Suppressor macrophage (primary cell): ENCODE results near the gene VPS13D.
A peak's percentile ranks its signal among the peaks of the same experiment; 100 is the strongest.
"Not testable (repeated sequence)": the region's sequence is repeated elsewhere in the genome, so short reads cannot be mapped to it uniquely, and the experiment has no call there.

Source experiments
- DNase-seq, 4 experiments: peaks; one replicate each; pipeline ENCODE4 v3.0.0-alpha.2; 2020 to 2022

VPS13D gene

DNA sequence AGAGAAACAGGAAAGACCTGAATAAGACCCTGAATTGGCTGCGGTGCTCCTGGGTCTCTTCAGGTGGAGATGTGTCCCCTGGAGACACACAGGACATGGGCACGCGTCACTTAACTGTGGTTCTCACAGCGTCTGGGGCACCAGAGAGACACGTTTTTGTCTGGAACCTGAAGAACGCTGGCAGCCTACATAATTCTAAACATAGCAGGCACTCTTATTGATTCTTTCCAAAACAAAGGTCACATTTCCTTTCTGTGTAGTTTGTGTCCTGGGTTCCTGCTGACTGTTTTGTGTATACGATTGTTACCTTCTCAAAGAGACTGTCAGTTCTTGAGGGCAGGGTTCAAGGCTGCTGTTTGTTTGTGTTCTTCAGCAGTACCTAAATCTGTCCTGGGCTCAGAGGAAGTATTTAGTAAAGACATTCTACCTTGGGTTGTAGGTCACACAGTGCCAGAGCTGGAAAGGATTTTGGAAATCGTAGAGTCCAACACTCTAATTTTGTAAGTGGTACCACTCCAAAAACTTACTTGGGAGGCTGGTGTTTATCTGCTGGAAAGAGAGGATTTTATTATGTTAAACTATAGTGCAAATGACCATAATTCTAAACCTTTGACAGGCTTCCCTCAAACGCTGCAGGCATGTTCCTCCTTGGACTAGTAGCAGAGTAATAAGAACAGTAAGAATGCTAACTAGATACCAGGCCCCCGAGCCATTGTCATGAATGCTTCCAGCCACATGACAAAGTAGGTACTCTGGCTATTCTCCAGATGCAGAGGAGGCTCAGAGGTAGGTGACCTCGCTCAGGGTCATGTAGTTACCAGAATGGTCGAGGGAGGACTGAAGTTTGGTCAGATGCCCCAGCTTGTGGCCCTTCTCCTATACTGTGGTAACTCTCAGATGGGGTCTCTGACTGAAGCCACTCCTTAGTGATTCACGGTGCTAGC lies 223.8 kb downstream of the VPS13D start:
- no peak for DNase-seq

- DNase-seq, result no peak
These were observed 224.9 kb downstream of the VPS13D start for GRCh38 chr1:12454406-12455391.

GRCh38 chr1:12456081-12456480 lies 226.3 kb downstream of the VPS13D start:
- not testable (repeated sequence) for DNase-seq

GRCh38 chr1:12456979-12457378 lies 227.1 kb downstream of the VPS13D start:
- no peak for DNase-seq

GRCh38 chr1:12457771-12458170 lies 227.9 kb downstream of the VPS13D start:
- no peak for DNase-seq

- no peak for DNase-seq
These were observed 228.7 kb downstream of the VPS13D start for GRCh38 chr1:12458571-12458970.

DNA sequence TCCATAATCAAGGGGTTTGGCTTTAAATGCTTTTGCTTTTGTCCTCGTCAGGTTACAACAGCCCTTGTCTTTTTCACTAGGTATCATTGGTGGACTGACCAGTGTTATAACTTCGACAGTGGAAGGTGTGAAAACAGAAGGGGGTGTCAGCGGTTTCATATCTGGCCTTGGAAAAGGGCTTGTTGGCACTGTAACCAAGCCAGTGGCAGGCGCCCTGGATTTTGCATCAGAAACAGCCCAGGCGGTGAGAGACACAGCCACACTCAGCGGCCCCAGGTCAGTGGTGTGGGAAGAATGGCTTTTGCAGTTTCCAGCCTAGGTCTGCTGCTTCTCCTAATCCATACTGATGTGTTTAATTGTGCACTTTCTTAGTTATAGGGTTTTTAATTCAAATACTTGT lies 230.3 kb downstream of the VPS13D start:
- DNase-seq, result no peak

DNA sequence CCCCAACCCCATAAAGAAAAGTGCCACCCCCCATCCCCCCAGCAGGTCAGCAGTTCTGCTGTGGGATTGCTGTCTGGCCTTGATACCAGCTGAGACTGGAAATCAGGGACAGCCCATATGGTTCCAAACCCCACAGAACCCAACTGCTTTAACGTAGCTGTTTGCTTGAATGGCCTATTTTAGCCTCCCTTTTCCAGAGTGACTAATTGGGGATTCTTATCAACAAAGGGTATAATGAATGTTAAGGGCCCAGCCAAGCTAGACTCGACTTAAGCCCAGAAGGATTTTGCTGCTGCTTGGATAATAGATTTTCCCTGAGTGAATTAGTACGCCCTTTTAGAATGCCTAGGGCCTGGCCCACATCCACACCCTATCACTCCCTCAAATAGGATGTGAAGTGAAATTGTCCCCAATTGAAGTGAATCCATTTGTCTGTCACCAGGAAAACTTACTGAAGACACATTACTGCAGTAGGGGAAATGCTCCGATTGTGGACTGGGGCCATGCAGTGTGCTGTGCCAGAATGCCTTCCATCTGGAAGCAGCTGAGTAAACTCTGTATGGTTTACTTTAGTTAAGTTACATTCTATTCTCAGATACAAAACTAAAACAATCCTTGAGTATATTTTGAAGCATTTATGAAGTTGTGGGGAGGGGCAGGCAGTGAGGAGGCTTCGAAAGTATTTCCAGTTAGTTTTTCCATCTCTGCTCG lies 231.2 kb downstream of the VPS13D start:
- DNase-seq, result no peak

DNA sequence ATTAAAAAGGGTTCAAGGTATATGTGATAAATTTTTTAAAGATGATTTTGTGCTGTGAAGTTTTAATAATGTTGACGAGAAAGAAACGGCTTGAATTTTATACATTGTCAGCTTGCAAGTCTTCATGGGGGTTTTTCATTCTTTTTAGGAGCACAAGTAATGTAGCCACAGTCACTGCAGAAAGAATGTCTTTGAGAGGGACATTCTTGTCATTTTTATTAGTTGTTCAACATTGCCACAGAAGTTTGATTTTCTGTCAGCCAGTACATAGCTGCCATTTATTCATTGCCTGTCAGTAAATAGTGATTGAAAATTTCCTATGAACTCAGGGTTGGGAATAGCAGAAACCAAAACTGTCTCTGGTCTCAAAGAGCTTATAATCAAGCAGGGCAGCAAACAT lies 231.9 kb downstream of the VPS13D start:
- no peak for DNase-seq

GRCh38 chr1:12462586-12462985 lies 232.8 kb downstream of the VPS13D start:
- no peak for DNase-seq

- no peak for DNase-seq
These were observed 234.2 kb downstream of the VPS13D start for GRCh38 chr1:12464045-12464461.

DNA sequence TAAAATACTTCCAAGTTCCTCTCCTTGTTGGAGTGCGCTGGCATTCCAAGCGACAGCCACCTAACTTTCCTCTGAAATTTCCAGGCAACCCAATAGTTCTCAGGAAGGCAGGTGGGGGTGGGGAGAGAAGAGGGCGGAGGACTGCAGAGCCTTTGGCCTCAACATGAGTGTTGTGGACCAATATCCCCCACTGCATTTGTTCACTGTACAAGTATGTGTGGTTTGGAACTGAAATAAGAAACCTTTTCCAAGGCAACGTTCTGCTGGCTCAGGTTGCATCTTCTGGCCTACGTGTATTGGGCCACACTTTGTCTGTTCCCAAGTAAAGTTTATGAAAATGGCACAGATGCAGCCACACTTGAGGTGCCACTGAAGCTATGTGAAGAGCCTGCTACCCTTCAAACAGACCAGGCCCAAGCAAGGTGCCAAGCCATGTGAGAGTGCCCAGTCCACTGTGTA lies 234.8 kb downstream of the VPS13D start:
- DNase-seq, result no peak

- no peak for DNase-seq
These were observed 235.3 kb downstream of the VPS13D start for GRCh38 chr1:12465126-12465525.

DNA sequence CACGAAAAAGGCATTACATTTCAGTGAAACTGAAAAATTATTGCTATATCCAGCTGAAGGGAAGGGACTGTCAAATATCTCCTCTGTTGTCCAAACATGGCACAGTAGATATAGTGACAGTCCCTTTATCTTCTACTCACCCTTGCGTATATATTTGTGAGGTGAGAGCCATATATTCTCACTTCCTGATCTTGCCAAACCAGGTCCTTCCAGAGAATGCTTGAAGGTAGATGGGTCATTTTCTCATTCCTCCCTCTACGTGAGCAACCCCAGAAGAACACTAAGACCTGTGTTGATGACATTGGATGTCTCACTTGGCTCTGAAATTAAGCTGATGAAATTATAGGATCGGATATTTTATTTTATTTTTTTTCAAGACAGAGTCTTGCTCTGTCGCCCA lies 237.0 kb downstream of the VPS13D start:
- no peak for DNase-seq

DNA sequence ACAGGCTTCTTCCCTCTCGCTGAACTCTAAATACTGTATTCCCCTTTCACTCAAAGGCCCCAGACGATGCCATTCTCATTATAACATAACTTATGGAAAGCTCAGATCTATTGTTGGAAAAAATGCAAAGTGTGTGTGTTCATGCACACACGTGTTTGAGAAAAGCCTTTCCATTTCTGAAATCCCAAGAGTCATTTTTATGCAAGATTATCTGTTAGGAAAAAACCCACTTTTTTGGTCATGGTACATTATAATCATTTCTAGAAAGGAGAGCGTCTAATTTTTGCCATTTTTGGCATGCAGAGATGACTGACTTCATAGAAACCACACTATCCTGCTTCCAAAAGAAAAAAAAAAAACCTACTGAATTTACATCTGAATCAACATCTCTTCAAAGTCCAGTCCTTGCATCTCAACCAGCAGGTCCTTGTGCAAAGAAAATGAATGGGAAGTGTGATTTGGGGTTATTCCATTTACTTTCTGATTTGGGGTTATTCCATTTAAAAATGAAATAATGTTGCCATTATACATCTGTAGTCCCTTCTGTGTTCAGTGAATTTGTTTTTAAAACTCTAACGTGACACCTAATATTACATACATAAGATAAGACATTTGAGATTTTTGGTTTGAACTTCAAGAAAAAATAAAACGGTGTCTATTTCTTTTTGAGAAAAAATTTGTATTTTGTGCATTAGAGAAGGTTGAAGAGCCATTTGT lies 237.9 kb downstream of the VPS13D start:
- DNase-seq, result no peak

DNA sequence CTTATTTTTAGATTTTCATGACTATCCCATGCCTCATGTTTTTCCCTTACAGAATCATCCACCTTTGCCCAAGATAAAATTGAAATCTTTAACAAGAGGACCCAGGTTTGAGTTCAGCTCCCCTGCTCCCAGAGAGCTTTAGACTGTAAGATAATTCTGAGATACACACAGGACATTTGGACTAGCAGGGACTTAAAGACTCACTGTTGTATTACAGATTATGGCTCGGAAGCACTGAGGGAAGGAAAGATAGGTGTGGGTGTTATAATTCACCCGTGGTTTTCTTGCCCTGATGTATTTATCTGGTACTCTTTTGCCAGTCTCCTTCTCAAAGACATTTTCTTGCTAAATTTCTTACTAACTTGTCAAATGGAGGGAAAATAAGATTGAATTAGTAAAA lies 238.5 kb downstream of the VPS13D start:
- DNase-seq, result no peak

GRCh38 chr1:12469493-12469892 lies 239.7 kb downstream of the VPS13D start:
- DNase-seq, result peak in 1 of 4 experiments; percentile 25

GRCh38 chr1:12469990-12470389 lies 240.2 kb downstream of the VPS13D start:
- no peak for DNase-seq

GRCh38 chr1:12470916-12471315 lies 241.1 kb downstream of the VPS13D start:
- not testable (repeated sequence) for DNase-seq

DNA sequence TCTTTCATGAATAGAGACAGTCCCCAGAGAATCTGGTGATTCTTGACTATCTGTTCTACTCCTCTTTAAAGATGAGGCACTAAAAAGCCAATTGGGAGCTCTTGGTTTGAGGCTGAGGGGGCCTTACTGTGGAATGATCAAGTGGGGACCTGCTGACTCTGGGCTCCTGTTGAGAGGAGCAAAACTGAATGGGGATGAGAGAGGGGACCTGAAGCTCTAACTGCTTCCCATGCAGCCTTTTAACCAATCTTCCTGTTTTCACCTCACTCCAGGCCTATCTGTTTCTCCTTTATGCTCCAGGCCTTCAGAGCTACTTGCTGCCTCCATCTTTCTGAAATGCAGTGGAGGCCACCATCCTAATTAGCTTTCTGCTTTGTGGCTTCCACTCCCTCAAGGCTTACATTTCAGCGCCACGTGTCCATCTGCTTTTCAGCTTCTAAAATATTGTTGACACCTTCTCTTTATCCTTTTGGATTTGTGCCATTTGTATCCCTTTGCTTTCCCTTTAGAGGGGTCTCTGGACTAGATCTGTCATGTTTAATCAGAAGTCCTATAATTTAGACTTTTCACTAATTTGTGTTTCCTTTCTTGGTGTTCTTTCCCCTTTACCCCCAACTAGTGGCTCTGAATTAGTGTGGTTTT lies 242.4 kb downstream of the VPS13D start:
- no peak for DNase-seq
